Measurements from ENCODE around the gene MAP3K19.
"Not testable (repeated sequence)": the region's sequence is repeated elsewhere in the genome, so short reads cannot be mapped to it uniquely, and the experiment has no call there.

Gene MAP3K19

GRCh38 chr2:134977104-134977503, 70.1 kb downstream of the MAP3K19 start:
- not testable (repeated sequence) for DNase-seq

DNA sequence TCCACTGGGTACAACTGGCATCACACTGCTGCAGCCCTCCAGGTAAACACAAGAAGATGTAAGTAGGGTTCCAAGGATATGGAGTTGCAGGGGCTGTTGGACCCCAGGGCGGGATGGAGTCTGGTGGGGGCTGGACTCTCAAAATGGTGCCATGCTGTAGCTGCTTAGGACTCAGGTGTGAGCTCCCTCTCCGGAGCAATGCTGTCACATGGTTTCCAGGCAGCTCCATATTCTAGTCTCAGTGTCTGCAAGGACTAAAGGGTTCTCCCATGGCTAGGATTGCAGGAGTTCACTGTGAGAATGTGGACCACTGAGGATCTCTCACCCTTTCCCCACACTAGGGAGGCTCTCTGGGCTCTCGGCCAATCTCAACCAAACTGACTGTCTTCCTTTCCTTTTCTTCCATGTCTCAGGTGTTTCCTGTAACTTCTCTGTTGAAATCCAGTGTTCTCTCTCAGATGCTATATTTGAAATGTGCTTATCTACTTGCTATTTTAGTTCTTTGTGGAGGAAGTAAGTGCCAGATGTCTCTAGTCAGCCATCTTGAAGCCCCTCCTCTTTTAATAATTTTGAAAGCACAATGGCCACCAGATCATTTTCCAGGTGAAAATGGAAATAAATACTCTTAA, 71.1 kb downstream of the MAP3K19 start:
- DNase-seq, result no peak

DNA sequence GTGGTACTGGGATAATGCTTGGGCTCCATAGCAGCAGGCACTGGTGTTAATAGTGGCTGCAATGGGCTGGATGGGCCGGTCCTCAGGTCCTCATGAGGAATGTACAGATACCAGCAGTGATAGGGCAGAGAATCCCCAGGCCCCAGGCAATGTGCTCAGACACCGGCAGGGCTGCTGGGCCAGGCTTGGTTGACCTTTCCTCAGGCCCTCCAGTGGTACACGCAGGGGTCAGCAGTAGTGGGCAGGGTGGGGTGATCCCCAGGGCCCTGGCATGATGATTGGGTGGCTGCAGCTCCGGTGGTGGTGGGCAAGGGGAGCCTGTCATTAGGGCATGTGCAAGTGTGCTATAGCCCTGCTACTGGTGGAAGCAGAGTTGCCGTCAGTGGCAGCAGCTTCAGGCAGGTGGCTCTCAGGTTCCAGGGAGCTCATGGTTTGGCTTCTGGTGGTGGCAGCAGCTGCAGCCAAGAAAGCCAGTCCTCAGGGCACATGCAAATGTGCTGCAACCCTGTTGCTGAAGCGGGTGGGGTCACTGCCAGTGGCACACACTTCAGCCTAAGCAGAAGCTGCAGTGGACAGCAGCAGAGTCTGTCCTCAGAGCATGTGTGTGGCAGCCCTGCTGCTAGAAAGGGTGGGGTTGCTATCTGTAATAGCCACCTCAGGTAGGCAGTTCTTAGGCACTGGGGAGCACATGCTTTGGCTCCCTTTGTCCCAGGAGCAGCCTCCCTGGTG, 71.8 kb downstream of the MAP3K19 start:
- no peak for DNase-seq

GRCh38 chr2:134973241-134974138, 73.8 kb downstream of the MAP3K19 start:
- no peak for DNase-seq

DNA sequence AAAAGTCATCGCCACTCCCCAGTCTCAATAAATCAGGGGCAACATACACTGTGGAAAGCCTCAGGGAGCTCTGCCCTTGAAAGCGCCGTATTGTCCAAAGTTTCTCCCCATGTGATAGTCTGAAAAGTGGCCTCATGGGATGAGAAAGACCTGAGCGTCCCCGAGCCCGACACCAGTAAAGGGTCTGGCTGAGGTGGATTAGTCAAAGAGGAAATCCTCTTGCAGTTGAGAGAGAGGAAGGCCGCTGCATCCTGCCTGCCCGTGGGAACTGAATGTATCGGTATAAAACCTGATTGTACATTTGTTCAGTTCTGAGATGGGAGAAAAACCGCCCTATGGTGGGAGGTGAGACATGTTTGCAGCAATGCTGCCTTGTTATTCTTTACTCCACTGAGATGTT, 80.1 kb downstream of the MAP3K19 start:
- not testable (repeated sequence) for DNase-seq

GRCh38 chr2:134957477-134957876, 89.8 kb downstream of the MAP3K19 start:
- DNase-seq, result no peak

DNA sequence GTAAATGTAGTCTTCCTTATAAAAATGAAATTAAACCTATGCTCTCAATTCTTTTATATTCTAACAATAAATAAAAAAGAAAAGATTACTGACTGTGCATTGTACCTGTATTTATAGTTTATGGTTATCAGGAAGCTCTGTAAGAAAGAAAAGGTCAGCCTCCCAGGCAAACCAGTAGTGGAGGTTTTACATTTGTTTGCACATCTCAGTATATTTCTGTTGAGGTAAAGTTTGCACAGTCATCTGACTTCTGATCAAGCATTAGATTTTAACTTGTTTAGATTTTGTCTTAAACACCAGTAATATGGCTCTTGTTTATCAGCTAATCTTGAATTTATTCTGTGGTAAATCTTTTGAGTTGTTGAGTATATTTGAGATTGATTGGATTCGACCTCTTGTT, 91.5 kb downstream of the MAP3K19 start:
- no peak for DNase-seq

GRCh38 chr2:134954065-134954464, 93.2 kb downstream of the MAP3K19 start:
- no peak for DNase-seq

DNA sequence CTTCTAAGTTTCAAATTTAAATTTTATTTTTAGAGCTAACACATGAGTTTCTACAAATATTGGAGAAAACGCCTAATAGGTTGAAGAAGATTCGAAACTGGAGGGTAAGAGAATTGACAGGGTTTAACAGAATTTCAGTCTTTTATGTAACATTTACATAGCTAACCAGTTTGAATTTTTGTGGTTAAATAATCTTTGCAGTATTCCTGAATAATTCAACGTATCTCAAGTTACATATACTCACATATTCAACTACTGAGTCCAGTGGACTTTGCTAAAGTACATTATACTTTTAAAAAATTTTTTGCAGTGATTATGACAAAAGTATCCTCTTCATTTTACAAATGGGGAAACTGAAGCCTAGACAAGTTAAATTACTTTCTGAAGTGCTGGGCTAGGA, 94.6 kb downstream of the MAP3K19 start:
- DNase-seq, result no peak

- DNase-seq, result no peak
Observed at GRCh38 chr2:134950886-134951285, 96.4 kb downstream of the MAP3K19 start.

- no peak for DNase-seq
Observed at GRCh38 chr2:134949981-134950708, 97.1 kb downstream of the MAP3K19 start.

DNA sequence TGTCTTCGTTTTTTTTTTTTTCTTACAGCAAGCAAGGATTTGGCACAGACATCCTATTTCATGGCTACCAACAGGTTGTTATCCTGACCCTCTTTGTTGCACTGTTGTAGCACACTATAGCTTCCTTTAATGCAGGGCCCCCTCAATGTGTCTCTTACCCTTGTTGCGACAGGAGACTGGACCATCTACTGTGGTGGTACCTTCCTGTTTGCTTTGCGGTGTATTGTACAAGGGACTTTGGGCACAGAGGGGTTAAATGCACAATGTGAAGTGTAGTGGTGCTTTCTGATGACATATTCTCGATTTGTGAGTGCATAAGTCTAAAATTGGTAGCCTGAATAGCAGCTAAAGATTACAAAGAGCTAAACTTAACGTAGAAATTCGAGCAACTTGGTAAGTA, 101.2 kb downstream of the MAP3K19 start:
- DNase-seq, result no peak

DNA sequence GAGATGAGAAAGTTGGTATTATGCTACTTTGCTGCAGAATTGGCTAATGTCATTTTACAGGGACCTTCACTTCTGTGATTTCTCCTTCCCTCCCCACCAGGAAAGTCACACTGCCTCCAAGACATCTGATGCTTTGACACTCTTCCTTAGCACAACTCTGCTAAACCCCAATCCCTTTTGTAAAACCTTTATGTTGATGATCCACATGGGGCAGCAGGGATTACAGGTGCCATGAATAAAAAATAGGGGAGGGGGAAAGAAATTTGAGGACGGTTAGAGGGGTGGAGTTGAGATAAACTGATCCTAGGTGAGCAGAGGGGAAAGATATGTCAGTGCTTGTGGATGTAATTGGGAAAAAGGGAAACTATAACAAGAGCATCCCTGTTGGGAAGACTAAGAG, 102.3 kb downstream of the MAP3K19 start:
- DNase-seq, result no peak

DNA sequence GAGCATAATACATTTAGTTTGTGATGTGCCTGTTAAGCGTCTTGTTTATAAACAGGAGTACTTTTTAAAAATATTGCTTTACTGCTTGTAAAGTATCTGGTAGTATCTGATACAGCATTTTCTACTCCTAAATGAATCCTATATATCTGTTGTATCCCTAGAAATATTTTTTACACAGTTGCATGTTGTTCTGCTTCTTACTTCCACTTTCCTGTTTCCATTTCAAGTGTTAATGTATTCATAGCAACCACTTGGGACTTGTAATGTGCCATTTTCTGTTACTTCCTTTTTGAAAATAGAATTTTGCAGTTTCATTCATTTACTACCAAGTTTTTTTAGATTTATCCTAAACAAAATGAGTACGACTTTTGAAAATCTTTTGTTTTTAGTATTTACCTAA, 103.7 kb downstream of the MAP3K19 start:
- DNase-seq, result no peak

DNA sequence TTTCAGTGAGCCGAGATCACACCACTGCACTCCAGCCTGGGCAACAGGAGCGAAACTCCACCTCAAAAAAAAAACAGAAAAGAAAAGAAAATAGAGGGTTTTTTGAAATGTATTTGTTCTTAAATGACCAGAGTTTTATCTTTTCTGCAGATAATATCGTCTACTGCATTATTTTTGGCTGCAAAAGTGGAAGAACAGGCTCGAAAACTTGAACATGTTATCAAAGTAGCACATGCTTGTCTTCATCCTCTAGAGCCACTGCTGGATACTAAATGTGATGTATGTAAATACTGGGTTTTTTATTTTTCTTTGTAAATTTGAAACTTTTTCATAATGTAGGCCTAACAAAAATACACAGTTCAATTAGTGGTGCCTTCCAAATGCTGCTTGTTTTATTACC, 110.6 kb downstream of the MAP3K19 start:
- DNase-seq, result no peak

- no peak for DNase-seq
Observed at GRCh38 chr2:134934641-134935040, 112.6 kb downstream of the MAP3K19 start.

GRCh38 chr2:134934150-134934549, 113.1 kb downstream of the MAP3K19 start:
- DNase-seq, result no peak

DNA sequence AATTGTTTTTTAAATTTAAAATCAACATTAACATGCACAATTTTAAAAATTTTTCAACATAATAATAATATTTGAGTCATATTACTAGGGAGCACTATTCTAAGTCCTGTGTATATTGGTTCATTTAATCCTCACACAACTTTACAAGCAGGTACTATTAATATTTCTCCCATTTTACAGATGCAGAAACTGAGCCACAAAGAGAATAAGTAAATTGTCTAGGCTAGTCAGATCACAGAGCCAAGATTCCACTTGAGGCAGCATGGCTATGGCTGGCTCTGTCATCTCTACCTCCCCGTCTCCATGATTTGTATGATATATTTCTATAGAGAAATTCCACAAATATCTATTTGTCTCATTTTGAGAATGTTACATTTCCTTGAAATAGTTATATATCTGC, 113.5 kb downstream of the MAP3K19 start:
- DNase-seq, result no peak

GRCh38 chr2:134932864-134933526, 114.3 kb downstream of the MAP3K19 start:
- DNase-seq, result no peak

GRCh38 chr2:134927195-134927594, 120.1 kb downstream of the MAP3K19 start:
- no peak for DNase-seq

DNA sequence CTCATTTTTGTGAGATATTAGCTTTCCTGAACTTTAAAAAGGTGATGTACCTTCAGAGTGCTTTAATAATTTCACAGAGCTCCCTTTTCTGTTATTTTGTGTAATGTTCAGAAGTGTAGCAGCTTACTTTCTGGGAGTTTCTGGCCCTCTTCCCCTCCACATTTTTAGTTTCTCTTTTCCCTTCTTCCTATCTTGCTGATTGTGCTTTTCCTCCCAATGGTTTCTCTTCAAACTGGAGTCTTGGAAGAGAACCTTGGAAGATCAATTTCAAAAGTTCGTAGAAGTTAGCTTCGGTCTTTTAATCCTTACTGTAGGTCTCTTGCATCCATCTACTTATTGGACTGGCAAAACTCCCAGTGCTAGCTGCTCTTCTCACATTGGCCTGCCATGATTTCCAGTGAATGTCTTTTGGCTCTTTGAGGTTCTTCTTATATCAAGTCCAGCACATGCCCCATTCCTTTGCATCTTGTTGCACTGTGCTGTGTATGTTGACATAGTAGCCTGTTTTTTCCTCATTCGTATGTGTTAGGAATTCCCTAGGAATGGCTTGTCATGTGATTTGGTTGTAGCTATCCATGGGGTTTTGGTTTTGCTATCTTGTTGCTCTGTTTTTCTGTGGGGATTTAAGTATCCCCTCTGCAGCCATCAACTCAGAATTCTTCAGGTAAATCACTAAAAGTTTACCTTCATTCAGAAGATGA, 120.9 kb downstream of the MAP3K19 start:
- DNase-seq, result no peak

DNA sequence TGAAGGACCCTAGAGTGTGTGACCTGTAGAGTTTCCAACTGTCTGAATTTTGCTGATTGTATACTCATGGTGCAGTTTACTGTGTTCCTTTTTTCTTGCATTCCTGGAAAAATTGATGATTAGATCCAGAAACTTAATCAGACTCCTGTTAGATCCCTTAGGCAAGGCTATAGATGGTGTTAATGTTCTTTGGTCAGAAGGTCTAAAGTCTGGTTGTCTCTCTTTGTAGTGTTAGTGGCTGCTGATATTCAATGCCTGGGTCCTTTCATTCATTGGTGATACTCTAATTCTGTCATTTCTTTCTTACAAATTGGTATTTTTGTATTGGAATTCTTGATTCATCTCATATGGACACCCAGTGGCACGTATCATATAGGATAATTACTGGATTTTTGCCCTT, 122.3 kb downstream of the MAP3K19 start:
- no peak for DNase-seq

Measured in stimulated activated CD4-positive, alpha-beta T cell treated with anti-CD3 and anti-CD28 coated beads, Interleukin-15, amount 100 ng/mL, for 24 hours (primary cell).